Psoas muscle (tissue), 8 donors: ENCODE measurements around the gene KIAA1671. TPM values are rescaled to one million over a fixed set of nuclear protein-coding genes. Genes with fewer than 3 reads are reported as not detected.

Experiments used
- ATAC-seq, 4 donors: fragments of 200-7000 bp; cut with Tn5 transposase; one replicate each; pipeline ENCODE4 v1.9.1; 2020; ENCODE audit warnings: moderate library complexity in 3 of 4, mild to moderate bottlenecking in 2 of 4
- DNase-seq, 2 donors: peaks; one replicate each; pipeline ENCODE4 v3.0.0-alpha.2; 2020
- H3K27ac ChIP-seq: fragments of 200-600 bp; one replicate; pipeline ENCODE4 v1.8.0; 2022
- H3K27me3 ChIP-seq, 3 donors: fragments of 200-600 bp in 1 of 3; one replicate each; pipeline versions ENCODE4 v1.6.1 to v1.8.0; 2013 to 2022; ENCODE audit warnings: low read length in 2 of 3, mild to moderate bottlenecking in 2 of 3, moderate library complexity in 1 of 3; ENCODE audit not compliant: insufficient read depth in 3 of 3
- H3K36me3 ChIP-seq, 2 donors: fragments of 200-600 bp in 1 of 2; one replicate each; pipeline versions ENCODE4 v1.6.1 to v1.8.0; 2013 to 2022; ENCODE audit warnings: low read depth in 1 of 2, mild to moderate bottlenecking in 1 of 2, moderate library complexity in 1 of 2; ENCODE audit not compliant: insufficient read depth in 1 of 2
- H3K4me1 ChIP-seq: fragments of 200-600 bp; one replicate; pipeline ENCODE4 v1.8.0; 2022
- H3K4me3 ChIP-seq: fragments of 200-600 bp; one replicate; pipeline ENCODE4 v1.8.0; 2022; ENCODE audit warnings: mild to moderate bottlenecking
- H3K9me3 ChIP-seq: fragments of 200-600 bp; one replicate; pipeline ENCODE4 v1.8.0; 2022
- CTCF ChIP-seq: fragments of 200-600 bp; IDR thresholded peaks from one replicate; pipeline ENCODE4 v1.8.0; 2022; ENCODE audit warnings: antibody characterized with exemption
- WGBS, 3 donors: extraction: QIAGEN DNeasy Blood & Tissue Kit; methylation state at CpG; one replicate each; pipeline versions ENCODE4 v1.1.6 to v1.1.7; 2013; 5-methylcytosine and 5-hydroxymethylcytosine counted together
- intact Hi-C, 2 donors: fragments of 100-400 bp; cut with DNase I; formaldehyde crosslinking; loops; one replicate each; pipeline versions ENCODE4 v1.11.0 to v1.14.2; 2022
- polyA plus RNA-seq, 3 donors: library from polyadenylated mRNA; stranded (reverse); fragments of 200-250 nt; gene quantifications; one replicate each; pipeline ENCODE4 v1.2.3, GENCODE V29; 2013
- total RNA-seq, 4 donors: library from RNA; stranded (reverse); fragmentation: NEBNext Ultra II Directional in 2 of 4; extraction: Animal tissue kit (Norgen Biotek cat#: 25700) in 2 of 4; gene quantifications; one replicate each; pipeline versions ENCODE4 v1.2.1 to v1.2.4, GENCODE V29; 2021 to 2023
- donor health status: healthy with polysubstance abuse.
- donor health status: DM: no; HTN: no; CAD: no; lungs with moderate emphysema.
- donor health status: Bipolar disorder and iron deficiency.
- donor health status: healthy.
- donor health status: DM: yes; HTN: yes; CAD: no.
- donor health status: DM: no; HTN: no; CAD: no.
- donor health status: DM: no; HTN: no; CAD: no.
- donor health status: DM: yes; HTN: yes; CAD: no.

The KIAA1671 gene
- total and polyA plus RNA-seq, 7 donors: 1.9 to 56.9 (median 15.8) TPM

GRCh38 chr22:25216230-25216629 is 263.7 kb downstream of the KIAA1671 start:
- peaks cover 0 to 10% (median 0%) of the 10 kb centered on the region in 3 donors for H3K27me3 ChIP-seq
- ATAC-seq (no peak), DNase-seq (no peak)
- no peaks in the 10 kb centered on the region for H3K36me3 ChIP-seq
- no peak for TF ChIP-seq CTCF
- H3K9me3 ChIP-seq: no peaks in the 10 kb centered on the region
- no peak overlapping the region for H3K4me3 ChIP-seq
- H3K27ac ChIP-seq: no peak overlapping the region
- intact Hi-C loops: no loop called here
- WGBS, 3 donors: 56 to 69% (median 68%) methylated on average over 2 of the region's 2 CpGs
- H3K4me1 ChIP-seq: no peaks in the 10 kb centered on the region

GRCh38 chr22:25219211-25219689 is 266.7 kb downstream of the KIAA1671 start, which contains the start of gene CRYBB2:
Gene CRYBB2, plus strand, starts transcription at chr22:25219639. Its CDS starts 1,791 bp downstream, at chr22:25221430.
- 80 to 86% (median 83%) methylated on average over 19 of the region's 19 CpGs for WGBS, 3 donors

GRCh38 chr22:25219948-25220442 is 267.5 kb downstream of the KIAA1671 start:
- no peak overlapping the region for H3K27ac ChIP-seq
- peaks cover 0 to 30% (median 2%) of the 10 kb centered on the region in 3 donors for H3K27me3 ChIP-seq
- H3K4me1 ChIP-seq: no peaks in the 10 kb centered on the region
- no peak for DNase-seq
- intact Hi-C loops: no loop called here
- 59 to 67% (median 64%) methylated on average over 4 of the region's 4 CpGs for WGBS, 3 donors
- H3K4me3 ChIP-seq: no peak overlapping the region
- no peak for ATAC-seq
- H3K9me3 ChIP-seq: no peaks in the 10 kb centered on the region
- H3K36me3 ChIP-seq: no peaks in the 10 kb centered on the region
- no peak for TF ChIP-seq CTCF

More at GRCh38 chr22:25219211-25219689, 266.7 kb downstream of the KIAA1671 start, which contains the start of gene CRYBB2:
- no peak for TF ChIP-seq CTCF
- Histone ChIP-seq H3K4me1 (no peaks in the 10 kb centered on the region), H3K36me3 (no peaks in the 10 kb centered on the region), H3K9me3 (no peaks in the 10 kb centered on the region), H3K27me3 (peaks cover 0 to 25% (median 2%) of the 10 kb centered on the region in 3 donors), H3K4me3 (no peak within 1 kb of the TSS), H3K27ac (no peak within 1 kb of the TSS)
- DNase-seq: no peak
- no peak for ATAC-seq
- intact Hi-C loops: no loop called here

- Histone ChIP-seq H3K4me3 (no peak overlapping the region), H3K27me3 (peaks cover 0 to 38% (median 2%) of the 10 kb centered on the region in 3 donors), H3K27ac (no peak overlapping the region), H3K4me1 (no peaks in the 10 kb centered on the region), H3K9me3 (no peaks in the 10 kb centered on the region), H3K36me3 (no peaks in the 10 kb centered on the region)
- ATAC-seq (no peak), DNase-seq (no peak)
- intact Hi-C loops: no loop called here
- WGBS, 3 donors: 66 to 69% (median 67%) methylated on average over 8 of the region's 8 CpGs
- TF ChIP-seq CTCF: no peak
Observed at GRCh38 chr22:25221790-25222189, 269.3 kb downstream of the KIAA1671 start.
